Right ventricle myocardium inferior (tissue), 1 donor: Measurements from ENCODE around the gene TMEM231. TPM values are rescaled to one million over a fixed set of nuclear protein-coding genes. Genes with fewer than 3 reads are reported as not detected.
"Not testable (repeated sequence)": the region's sequence is repeated elsewhere in the genome, so short reads cannot be mapped to it uniquely, and the experiment has no call there.

ENCODE experiments used
- ATAC-seq: fragments of 200-7000 bp; cut with Tn5 transposase; one replicate; pipeline ENCODE4 v1.9.1; 2020; ENCODE audit warnings: mild to moderate bottlenecking, moderate library complexity
- DNase-seq: peaks from one replicate; pipeline ENCODE4 v3.0.0; 2021; ENCODE audit errors: missing footprints
- intact Hi-C: fragments of 100-400 bp; cut with DNase I; formaldehyde crosslinking; loops from one replicate; pipeline ENCODE4 v1.11.0; 2022
- long read RNA-seq: library from polyadenylated mRNA; unstranded; transcript quantifications from one replicate; pipeline ENCODE4 v2.0.0, GENCODE V29; 2021
- total RNA-seq: library from RNA; stranded (reverse); fragmentation: NEBNext Ultra II Directional; extraction: Animal tissue kit (Norgen Biotek cat#: 25700); gene quantifications from one replicate; pipeline ENCODE4 v1.2.1, GENCODE V29; 2021
- donor health status: DM: no; HTN: yes; CAD: no; lungs with severe emphysema.

The TMEM231 gene
- total RNA-seq: 4.4 TPM
- long read RNA-seq, full-length matches to known transcripts: 6 of 8 reads
- long read RNA-seq, partial matches to known transcripts: 0 of 8 reads
- long read RNA-seq, other reads (novel, unspliced or antisense): 2 of 8 reads

DNA sequence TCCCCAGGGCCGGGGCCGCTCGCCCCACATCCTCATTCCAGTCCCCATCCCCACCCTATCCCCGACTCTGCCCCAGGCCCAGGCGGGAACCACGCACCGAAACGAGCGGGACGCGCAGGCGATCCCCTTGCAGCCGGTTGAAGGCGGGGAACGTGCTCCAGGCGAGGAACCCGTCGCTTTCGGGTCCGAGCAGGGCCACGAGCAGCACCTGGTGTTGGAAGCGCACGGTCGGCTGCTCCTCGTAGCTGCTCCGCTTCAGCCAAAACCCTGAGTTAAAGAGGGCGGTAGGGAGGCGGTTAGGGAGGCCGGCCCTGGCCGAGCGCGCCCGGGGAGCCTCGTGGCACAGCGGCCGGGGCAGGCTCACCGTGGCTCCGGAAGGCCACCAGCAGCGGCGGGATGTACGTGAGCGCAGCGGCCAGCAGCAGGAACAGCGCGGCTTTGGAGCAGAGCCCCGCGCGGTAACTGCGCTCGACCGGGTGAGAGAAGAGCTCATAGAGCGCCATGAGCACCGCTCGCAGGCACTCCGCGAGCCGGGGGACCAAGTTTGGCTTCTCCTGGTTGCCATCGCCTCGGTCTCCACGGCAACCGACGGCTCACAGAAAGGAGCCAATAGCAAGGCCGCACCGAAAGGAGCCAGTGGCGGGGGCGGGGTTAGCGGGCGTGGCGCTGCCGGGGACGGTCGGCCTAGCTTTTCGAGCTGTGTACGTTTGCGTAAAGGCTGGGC is at the start of gene TMEM231:
Gene TMEM231, minus strand, starts transcription at position 546 of the 724 bp plus-strand sequence. Its CDS starts 43 bp downstream, at position 503.
- intact Hi-C loops: loop anchor here (2.0 kb wide), 1 partner anchor 39 kb away; no protein-coding TSS in a partner anchor
- ATAC-seq: peak; percentile 97
- DNase-seq: peak; percentile 100

GRCh38 chr16:75603241-75603640 is 47.2 kb upstream of the TMEM231 start:
- DNase-seq (no peak), ATAC-seq (no peak)
- intact Hi-C loops: no loop called here

- ATAC-seq: no peak
- DNase-seq: no peak
- intact Hi-C loops: no loop called here
Measured at GRCh38 chr16:75599452-75600277, 43.6 kb upstream of the TMEM231 start.

- DNase-seq (no peak), ATAC-seq (no peak)
- intact Hi-C loops: no loop called here
Measured at GRCh38 chr16:75593825-75594820, 38.1 kb upstream of the TMEM231 start.

DNA sequence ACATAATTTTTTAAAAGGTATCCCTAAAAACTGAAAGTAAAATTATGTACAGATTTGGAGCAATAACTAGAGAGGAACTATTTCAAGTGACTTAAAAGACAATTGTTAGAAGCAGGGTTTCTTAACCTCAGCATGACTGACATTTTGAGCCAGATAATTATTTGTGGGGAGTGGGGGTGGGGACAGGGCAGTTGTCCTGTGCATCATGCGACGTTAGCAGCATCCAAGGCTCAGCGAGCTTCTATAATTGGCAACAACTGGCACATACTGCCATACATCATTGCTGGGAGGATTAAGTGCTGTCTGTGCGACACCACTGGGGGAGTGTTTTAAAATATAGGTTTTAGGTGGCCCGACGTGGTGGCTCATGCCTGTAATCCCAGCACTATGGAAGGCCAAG is 37.3 kb upstream of the TMEM231 start:
- ATAC-seq: no peak
- intact Hi-C loops: no loop called here
- no peak for DNase-seq

DNA sequence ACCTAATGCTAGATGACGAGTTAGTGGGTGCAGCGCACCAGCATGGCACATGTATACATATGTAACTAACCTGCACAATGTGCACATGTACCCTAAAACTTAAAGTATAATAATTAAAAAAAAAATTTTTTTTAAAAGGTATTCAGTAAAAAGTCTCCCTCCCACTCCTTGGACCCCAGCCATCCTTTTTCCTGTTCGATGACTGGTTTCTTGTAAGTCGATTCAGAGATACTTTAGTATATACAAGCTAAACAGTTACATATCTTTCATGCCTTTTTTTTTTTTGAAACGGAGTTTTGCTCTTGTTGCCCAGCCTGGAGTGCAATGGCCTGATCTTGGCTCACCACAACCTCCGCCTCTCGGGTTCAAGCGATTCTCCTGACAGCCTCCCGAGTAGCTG is 35.9 kb upstream of the TMEM231 start:
- ATAC-seq, DNase-seq: not testable (repeated sequence)
- intact Hi-C loops: loop anchor here (2.0 kb wide), 1 partner anchor 127 kb away; the partner anchor contains the start of gene TMEM170A

GRCh38 chr16:75590920-75591843 is 35.1 kb upstream of the TMEM231 start:
- ATAC-seq (peak; percentile 94), DNase-seq (peak; percentile 72)
- intact Hi-C loops: loop anchor here (2.0 kb wide), 1 partner anchor 126 kb away; the partner anchor contains the start of gene TMEM170A

DNA sequence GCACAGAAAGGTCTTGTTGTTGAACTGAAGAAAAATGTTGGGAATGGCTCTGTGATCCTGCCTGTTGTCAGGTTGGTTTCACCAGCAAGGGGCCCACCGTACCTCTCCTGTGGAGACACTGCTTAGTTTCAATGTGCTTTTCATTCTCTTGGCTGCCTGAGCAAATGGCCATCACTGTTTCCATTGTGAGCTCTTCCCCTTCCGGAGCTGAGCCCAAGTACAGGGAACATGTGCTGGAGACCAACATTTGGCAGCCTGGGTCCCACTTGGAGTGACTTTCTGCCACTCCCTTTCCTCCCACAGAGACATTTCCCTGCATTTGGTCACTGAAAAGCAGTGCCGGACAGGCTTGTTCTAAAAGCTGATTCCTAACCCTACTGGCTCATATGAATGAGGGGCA is 33.3 kb upstream of the TMEM231 start:
- ATAC-seq (peak; percentile 62), DNase-seq (no peak)
- intact Hi-C loops: no loop called here

GRCh38 chr16:75588716-75589115 is 32.7 kb upstream of the TMEM231 start:
- DNase-seq (no peak), ATAC-seq (no peak)
- intact Hi-C loops: no loop called here

DNA sequence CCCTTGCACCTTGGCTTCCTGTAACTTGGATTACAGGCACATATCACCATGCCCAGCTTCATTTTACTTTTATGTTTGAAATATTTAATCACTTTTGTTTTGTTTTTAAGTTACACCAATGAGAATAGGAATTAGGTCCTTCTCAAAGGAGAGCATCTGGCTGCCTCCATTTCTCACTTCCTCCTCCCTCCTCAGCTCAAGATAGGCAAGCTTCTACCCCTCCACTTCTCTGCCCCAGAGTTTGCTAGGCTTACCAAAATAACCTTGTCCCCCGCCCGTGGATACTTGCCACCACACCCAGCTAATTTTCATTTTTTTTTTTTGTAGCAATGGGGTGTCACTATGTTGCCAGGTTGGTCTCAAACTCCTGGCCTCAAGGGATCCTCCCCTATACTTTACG is 28.1 kb upstream of the TMEM231 start:
- no peak for DNase-seq
- intact Hi-C loops: no loop called here
- ATAC-seq: no peak

DNA sequence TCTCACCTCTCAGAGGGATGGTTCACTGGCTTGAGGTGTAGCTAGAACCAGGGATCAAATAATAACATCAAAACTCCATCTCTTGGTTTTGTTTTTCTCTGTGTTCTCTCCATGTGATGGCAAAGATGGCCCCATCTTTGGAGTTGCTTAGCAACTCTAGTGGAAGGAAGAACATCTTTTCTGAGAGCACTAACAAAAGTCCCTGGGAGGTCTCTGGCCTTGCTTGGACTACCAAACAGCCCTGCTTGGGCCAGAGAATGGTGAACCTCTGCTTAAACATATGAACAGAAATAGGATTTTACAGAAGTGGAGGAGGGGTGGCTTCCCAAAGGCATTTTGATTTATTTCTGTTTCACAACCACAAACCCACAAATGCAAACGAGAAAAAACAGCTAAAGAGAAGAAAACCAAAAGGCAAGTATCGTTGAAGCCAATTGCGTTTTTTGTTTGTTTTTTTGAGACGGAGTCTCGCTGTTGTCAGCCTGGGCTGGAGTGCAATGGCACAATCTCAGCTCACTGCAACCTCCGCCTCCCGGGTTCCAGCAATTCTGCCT is 23.3 kb upstream of the TMEM231 start:
- intact Hi-C loops: no loop called here
- ATAC-seq (no peak), DNase-seq (no peak)

- no peak for ATAC-seq
- intact Hi-C loops: no loop called here
- DNase-seq: no peak
Measured at GRCh38 chr16:75578725-75579124, 22.7 kb upstream of the TMEM231 start.

GRCh38 chr16:75578212-75578611 is 22.2 kb upstream of the TMEM231 start:
- intact Hi-C loops: no loop called here
- DNase-seq (no peak), ATAC-seq (no peak)

DNA sequence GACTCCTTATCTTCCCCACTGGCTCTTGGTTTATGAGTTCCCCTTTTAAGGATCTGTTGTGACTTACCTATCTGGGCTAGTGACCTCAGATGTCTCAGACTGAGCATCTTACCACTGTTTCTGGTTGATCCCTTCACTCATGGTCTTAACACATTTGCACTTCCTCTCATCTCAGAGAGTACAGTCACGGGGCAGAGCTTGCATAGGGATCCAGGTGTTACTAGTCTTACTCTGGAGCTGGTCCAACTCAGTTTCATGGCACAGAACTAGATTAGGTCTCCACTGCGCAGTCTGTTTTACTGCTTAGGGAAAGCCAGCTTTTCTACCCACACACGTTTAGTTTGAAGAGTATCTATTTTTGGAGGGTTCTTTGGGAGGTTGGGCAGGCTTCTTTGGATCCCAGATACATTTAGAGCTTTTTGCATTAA is 20.3 kb upstream of the TMEM231 start:
- DNase-seq (no peak), ATAC-seq (no peak)
- intact Hi-C loops: no loop called here

- ATAC-seq (no peak), DNase-seq (no peak)
- intact Hi-C loops: no loop called here
Measured at GRCh38 chr16:75575958-75576357, 19.9 kb upstream of the TMEM231 start.

DNA sequence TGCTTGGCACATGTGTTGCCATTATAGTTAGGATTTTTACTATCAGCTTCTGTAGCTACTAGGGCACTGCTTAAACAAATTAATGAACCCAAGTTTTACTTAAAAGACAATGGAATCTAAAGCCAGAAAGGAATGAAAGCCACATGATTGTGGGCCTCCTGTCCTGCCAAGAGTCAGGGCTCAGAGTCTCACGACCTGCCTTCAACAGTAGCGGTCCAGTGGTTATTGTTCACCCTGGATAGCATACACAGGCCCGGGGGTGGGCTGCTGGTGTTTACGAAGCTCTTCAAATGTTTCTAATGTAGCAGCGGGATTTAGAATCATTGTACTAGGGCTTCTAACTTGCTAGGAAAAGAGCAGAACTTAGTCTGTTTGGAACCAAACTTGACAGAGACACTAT is 17.9 kb upstream of the TMEM231 start:
- ATAC-seq (no peak), DNase-seq (no peak)
- intact Hi-C loops: no loop called here

GRCh38 chr16:75572864-75573542 is 17.0 kb upstream of the TMEM231 start:
- ATAC-seq (no peak), DNase-seq (no peak)
- intact Hi-C loops: no loop called here
